Keratinocyte (primary cell): ENCODE measurements around the gene P2RY2.

Experiments
- CTCF ChIP-seq, 3 experiments: IDR thresholded peaks in 1 of 3; conservative IDR thresholded peaks in 1 of 3; optimal IDR thresholded peaks in 1 of 3; 2 replicates in 2 of 3; 3 replicates in 1 of 3; pipeline versions ENCODE3 to v1.5.1; 2011; ENCODE audit warnings: low read length in 3 of 3, mild to moderate bottlenecking in 3 of 3, moderate library complexity in 2 of 3, control low read depth in 1 of 3, inconsistent platforms in 1 of 3; ENCODE audit not compliant: insufficient read depth in 2 of 3; ENCODE audit errors: extremely low read depth in 1 of 3
- EZH2 ChIP-seq: IDR thresholded peaks from one replicate; pipeline ENCODE4 v1.6.1; 2012; ENCODE audit warnings: inconsistent platforms, mild to moderate bottlenecking, low read length, moderate library complexity

DNA sequence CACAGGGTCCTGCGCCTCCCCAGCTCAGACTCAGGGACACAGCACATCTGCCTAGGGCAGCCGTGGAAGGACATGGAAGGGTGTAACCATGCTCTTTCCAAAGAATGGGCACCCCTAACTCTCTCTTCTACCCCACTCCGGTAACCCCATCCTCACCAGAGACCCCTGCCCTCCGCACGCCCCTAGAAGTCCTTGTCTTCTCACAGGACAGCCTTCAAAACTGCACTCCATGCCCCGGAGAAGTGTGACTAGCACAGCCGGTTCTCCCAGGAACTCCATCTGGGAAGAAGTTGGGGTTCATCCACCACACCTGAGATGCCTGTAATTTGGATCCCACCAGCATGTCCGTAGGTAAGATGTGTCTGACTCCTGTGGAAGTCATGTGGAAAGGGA, 25.0 kb downstream of the P2RY2 start:
- TF ChIP-seq CTCF (optimal IDR thresholded peaks at IDR 0.05 in 1 of 3, IDR thresholded peaks at IDR 0.05 in 1 of 3, conservative IDR thresholded peaks at IDR 0.05 in 1 of 3; ENCODE audit: extremely low read depth in 1 of 3, insufficient read depth in 2 of 3, low read length in 3 of 3) (no peak), EZH2 (no peak)
